ENCODE results near the gene CGNL1.

DNA sequence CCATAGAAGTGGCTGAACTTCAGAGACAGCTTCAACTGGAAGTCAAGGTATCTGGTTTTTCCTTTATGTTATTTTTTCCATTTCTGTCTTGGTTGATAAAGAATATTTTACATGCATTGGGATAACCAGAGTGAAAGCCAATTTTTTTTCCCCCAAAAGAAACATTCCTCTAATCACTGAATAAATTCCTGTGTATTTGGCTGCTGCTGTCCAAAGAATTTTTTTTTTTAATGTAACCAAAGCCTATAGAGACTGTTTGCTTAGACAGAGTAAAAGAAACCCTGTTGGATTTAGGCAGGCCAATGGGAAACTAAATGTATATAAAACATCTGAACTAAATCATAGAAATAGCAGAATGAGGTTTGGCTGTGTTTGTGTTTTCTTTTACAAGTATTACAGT lies 75.2 kb downstream of the CGNL1 start:
- TF ChIP-seq, protein P1, sequence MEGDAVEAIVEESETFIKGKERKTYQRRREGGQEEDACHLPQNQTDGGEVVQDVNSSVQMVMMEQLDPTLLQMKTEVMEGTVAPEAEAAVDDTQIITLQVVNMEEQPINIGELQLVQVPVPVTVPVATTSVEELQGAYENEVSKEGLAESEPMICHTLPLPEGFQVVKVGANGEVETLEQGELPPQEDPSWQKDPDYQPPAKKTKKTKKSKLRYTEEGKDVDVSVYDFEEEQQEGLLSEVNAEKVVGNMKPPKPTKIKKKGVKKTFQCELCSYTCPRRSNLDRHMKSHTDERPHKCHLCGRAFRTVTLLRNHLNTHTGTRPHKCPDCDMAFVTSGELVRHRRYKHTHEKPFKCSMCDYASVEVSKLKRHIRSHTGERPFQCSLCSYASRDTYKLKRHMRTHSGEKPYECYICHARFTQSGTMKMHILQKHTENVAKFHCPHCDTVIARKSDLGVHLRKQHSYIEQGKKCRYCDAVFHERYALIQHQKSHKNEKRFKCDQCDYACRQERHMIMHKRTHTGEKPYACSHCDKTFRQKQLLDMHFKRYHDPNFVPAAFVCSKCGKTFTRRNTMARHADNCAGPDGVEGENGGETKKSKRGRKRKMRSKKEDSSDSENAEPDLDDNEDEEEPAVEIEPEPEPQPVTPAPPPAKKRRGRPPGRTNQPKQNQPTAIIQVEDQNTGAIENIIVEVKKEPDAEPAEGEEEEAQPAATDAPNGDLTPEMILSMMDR (IDR thresholded peaks at IDR 0.05): no peak
- no peak for TF ChIP-seq POLR2A (IDR thresholded peaks at IDR 0.05)
